ENCODE data around the gene CDK2.

The CDK2 gene

DNA sequence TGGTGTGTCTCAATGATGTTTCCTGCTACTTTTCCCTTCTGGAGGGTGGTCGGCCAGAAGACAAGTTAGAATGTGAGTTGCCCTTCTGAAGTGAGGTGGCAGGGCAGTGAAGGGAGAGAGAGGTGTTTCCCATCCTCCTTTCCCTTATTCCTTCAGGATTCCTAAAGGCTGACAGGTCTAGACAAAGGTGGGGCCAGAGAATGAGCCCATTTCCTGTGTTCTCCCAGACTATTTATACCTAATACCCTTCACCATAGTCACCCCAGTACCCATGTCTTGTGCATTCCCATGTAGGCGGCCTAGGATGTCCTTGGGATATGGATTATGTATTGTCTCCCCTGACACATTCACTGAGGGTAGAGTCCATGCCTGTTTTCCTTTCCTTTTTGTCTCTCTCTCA is 28.6 kb upstream of the CDK2 start:
- in situ Hi-C loops (cut with MboI; ENCODE audit: low sequenced_read_pairs): no loop called here

DNA sequence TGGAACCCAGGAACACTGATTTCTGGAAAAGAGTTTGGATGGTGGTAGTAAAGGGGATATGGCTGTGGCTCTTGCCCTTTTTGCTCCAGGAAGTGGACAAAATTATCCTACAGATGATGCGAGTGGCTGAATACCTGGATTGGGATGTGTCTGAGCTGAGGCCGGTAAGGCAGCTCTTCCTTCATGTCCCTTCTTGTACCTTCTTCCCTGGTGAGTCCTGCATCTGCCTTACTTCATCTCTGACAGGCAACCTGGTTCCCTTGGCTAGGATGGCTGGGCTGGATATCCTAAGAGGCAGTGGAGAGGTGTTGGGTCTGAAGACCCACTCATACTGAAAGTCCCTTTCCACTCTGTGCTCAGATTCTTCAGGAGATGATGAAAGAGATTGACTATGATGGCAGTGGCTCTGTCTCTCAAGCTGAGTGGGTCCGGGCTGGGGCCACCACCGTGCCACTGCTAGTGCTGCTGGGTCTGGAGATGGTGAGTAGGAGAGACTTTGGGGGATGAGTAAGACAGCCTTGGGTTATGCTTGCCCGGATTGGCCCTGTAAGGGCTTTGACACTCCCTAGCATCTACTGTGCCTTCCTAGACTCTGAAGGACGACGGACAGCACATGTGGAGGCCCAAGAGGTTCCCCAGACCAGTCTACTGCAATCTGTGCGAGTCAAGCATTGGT is 27.7 kb upstream of the CDK2 start:
- in situ Hi-C loops (cut with MboI; ENCODE audit: low sequenced_read_pairs): no loop called here

DNA sequence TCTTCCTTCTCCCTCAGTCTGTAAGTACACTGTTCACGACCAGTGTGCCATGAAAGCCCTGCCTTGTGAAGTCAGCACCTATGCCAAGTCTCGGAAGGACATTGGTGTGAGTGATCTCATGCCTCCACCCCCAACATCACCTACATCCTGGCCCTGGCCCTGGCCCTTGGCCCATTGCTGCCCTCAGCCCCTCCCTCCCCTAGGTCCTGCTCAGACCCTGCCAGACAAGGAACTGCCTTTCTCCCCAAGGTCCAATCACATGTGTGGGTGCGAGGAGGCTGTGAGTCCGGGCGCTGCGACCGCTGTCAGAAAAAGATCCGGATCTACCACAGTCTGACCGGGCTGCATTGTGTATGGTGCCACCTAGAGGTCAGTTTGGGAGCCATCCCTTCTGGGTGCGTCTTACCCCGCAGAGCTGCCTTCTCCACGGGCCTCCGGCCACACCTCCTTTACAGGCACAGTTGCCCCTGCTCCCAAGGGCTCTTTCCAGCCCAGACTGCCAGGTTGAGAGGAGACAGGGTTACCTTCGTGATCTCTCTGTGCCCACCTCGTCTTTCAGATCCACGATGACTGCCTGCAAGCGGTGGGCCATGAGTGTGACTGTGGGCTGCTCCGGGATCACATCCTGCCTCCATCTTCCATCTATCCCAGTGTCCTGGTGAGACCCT is 26.4 kb upstream of the CDK2 start:
- in situ Hi-C loops (cut with MboI; ENCODE audit: low sequenced_read_pairs): no loop called here

DNA sequence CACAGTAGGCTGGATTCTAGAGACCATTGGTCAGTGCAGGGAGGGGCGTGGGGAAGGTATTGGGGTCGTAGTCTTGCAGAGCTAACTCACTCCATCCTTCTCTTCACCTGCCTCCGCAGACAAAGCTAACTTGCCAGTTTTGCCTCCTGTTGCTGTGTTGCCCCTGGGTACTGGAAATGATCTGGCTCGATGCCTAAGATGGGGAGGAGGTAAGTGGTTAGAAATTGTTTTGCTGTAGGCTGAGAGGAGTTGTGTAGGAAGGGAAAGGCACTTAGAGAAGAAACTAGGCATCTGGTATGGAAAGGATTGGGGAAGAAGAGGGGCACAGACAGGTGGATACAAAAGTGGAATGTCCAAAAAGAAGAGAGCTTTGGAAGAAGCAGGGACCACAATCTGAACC is 24.6 kb upstream of the CDK2 start:
- in situ Hi-C loops (cut with MboI; ENCODE audit: low sequenced_read_pairs): no loop called here

DNA sequence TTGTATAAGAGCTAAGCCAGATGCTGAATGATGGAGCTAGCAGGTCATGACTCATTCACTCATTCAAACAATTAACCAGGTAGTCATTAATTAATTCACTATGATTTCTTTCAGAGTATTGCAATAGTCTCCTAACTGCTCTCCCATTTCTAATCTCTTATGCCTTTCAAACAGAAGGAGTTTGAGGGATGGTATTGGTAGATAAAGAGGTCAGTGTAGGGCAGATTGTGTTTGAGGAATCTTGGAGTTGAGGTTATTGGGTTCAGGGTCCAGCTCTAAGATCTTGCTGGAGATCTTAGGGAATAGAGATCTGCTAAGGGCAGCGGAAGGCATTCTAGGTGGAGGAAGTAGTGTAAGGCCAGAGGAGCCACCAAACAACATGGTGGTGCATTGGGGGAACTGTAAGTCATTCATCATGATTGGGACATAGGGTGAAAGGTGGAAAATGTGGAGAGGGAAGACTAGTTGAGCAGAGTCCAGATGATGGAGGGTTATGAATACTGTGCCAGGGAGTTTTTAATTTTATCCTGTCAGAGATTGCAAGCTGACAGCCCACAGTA is 24.0 kb upstream of the CDK2 start:
- in situ Hi-C loops (cut with MboI; ENCODE audit: low sequenced_read_pairs): no loop called here

DNA sequence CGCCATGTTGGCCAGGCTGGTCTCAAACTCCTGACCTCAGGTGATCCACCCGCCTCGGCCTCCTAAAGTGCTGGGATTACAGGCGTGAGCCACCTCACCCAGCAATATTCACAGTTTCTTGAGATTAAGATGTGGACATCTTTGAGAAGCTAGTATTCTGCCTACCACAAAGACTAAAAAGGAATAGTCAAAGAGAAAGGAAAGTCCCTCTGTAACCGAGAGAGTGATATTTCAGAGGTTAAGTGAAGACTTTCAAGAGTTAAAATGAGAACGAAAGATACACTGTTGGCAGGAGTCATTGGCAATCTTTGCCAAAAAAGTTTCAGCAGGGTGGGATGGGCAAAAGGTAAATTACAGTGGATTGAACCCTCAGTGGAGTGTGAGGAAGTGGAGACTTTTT is 20.1 kb upstream of the CDK2 start:
- in situ Hi-C loops (cut with MboI; ENCODE audit: low sequenced_read_pairs): no loop called here

DNA sequence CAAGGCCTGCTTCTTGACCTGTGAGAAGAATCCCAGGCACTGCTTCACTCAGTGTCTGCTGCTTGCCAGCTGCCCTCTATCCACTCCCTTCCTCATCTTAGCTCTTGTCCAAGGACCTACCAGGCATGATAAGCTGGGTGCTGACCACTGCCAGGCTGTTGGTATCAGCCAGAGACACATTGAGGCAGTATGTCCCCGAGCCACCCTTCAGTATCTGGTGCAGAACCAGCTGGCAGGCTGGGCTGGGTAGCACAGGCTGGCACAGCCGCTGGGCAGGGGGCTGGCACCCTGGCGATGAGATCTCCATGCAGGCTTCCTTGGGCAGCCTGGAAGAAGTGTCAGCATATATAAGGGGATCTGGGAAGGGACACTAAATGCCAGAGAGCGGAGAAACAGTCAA is 11.3 kb upstream of the CDK2 start:
- in situ Hi-C loops (cut with MboI; ENCODE audit: low sequenced_read_pairs): no loop called here

DNA sequence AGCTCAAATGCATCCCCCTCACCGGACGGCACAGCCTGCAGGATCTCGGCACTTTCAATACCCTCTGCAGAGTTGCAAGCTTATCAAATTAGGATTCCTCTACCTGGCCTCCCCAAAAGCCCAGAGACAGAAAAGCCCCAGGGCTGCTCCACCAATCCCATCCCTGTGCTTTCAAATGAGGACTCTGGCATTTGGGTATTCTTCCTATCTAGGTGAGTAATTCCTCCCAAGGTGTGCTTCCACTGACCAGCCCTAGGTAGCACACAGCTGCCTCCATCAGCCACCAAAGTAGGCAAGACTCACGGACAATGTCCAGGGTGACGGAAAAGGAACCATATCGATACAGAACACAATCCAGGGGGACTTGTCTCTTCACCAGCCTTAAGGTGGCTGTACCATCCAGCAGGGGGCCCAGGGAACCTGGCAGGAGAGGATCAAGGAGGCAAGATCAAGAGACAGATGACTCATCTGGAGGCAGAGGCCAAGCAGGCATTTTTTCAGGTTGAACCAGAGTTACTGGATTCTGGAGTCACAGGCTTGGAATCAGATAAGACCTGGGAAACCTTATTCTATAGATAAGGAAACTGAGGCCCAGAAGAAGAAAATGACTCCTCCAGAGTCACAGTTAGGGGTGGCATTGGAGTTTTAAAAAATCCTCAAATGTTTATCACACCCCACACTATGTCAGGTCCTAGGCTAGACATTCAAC is 10.7 kb upstream of the CDK2 start:
- in situ Hi-C loops (cut with MboI; ENCODE audit: low sequenced_read_pairs): no loop called here

DNA sequence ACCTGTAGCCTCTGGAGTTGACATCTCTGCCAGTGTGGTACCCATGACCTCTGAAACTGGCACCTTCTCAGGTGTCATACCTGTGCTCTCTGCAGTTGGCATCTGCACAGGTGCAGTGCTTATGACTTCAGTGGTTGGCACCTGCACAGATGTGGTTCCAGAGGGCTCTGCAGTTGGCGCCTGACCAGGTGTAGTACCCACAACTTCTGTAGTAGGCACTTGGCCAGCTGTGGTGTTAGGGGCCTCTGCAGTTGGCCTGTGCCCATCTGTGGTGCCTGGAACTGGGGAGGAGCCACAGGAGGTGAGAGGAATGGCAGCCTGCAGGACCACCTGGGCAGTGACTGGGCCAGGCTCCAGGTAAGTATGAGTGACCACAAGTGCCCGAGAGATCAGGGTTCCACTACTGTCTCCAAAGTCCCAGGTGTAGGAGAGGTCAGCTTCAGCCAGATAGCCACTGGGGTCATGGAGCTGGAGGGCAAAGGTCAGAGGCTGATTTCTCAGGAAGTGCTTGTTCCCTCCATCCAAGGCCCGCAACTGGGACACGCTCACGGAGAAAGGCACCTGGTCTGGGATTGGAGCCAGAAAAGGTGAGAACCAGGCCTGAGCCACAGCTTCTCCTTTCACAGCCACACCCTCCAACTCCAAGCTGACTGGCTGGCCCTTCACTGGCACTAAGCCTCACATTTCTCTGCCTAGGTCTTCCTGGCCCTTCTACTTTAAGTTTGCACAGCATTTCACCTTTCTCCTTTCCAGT is 9.3 kb upstream of the CDK2 start:
- in situ Hi-C loops (cut with MboI; ENCODE audit: low sequenced_read_pairs): no loop called here

DNA sequence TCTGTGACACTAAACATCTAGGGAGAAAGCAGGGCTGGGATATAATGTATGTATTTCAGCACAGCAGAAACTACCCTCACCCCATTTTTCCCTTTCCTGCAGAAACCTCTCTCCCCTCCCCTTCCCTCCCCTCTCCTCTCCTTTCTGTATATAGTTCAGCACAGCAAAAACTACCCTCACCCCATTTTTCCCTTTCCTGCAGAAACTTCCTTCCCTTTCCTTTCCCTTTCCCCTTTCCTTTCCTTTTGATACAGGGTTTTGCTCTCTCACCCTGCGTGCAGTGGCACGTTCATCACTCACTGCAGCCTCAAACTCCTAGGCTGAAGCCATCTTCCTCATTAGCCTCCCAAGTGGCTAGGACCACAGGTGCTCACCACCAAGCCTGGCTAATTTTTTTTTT is 2.9 kb upstream of the CDK2 start:
- in situ Hi-C loops (cut with MboI; ENCODE audit: low sequenced_read_pairs): no loop called here

DNA sequence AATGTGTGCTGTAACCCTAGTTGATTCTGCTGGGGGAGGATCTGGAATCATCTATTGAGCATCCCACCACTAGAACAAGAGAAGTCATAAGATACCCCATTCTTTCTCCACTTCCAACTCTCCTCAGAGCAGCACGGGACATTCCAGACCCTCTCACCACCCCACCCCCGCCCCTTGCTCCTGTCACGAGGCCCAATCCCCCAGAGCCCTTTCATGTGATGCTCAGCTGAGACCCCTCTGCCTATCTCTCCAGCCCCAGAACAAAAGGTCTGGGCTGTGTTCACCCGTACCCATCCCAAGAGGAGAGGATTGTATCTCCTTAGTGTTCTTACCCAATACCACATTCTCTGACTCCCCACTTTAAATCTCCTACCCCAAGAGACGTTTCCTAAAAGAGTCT is 1.4 kb upstream of the CDK2 start:
- in situ Hi-C loops (cut with MboI; ENCODE audit: low sequenced_read_pairs): no loop called here

DNA sequence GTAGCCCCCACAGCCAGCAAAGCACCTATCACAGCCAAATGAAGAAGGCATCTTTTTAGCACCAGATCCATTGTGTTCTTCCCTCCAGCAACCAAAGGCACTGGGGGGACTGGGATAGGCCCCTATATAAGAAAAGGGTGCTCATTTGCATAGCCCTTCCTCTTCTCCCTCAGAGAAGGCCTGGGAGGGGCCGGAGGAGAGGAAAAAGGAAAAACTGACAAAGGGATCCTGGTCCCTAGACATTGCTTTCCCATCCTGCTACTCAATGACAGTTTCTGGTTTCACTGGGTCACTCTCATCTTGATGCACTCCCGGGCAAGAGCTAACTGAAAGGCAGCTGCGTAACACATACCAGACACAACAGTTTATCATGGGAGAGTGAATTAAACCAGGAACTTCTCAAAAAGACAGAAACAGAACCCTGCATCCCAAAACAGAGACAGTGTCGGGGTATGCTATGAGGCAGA is 656 bp upstream of the CDK2 start, which contains the start of gene PMEL:
PMEL (minus strand) TSS at position 102 of the 467 bp plus-strand sequence; CDS start at position 71, 31 bp downstream.
- in situ Hi-C loops (cut with MboI; ENCODE audit: low sequenced_read_pairs): no loop called here

DNA sequence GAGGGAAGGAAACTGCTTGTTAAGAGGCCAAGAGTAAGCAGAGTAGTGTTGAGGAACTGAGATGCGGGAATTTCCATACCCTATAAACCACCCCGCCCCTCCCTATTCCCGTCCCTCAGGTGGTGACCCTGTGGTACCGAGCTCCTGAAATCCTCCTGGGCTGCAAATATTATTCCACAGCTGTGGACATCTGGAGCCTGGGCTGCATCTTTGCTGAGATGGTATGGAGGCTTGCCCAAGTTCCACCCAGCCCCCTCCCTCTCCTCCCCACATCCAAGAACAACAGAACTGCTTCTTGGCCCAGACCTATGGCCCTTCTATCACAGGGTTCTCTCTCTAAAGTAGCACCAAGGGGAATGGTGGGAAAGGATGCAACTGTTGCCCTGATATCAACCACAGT is 2.7 kb downstream of the CDK2 start:
- in situ Hi-C loops (cut with MboI; ENCODE audit: low sequenced_read_pairs): no loop called here

DNA sequence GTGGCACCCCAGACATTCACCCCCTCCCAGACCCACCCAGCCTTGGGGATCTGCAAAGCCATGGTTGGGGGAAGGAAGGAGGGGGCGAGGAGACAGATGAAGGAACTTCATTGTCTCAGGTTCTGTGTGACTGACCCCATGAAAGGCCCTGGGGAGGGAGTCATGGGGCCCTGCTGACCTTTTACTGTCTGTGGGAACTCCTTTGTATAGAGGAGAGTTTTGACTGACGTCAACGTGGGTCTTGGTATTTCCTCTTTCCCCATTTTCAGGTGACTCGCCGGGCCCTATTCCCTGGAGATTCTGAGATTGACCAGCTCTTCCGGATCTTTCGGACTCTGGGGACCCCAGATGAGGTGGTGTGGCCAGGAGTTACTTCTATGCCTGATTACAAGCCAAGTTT is 4.1 kb downstream of the CDK2 start:
- in situ Hi-C loops (cut with MboI; ENCODE audit: low sequenced_read_pairs): no loop called here

DNA sequence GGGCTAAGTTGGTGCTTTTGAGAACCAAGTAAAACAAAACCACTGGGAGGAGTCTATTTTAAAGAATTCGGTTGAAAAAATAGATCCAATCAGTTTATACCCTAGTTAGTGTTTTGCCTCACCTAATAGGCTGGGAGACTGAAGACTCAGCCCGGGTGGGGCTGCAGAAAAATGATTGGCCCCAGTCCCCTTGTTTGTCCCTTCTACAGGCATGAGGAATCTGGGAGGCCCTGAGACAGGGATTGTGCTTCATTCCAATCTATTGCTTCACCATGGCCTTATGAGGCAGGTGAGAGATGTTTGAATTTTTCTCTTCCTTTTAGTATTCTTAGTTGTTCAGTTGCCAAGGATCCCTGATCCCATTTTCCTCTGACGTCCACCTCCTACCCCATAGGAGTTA is 5.4 kb downstream of the CDK2 start:
- in situ Hi-C loops (cut with MboI; ENCODE audit: low sequenced_read_pairs): no loop called here

DNA sequence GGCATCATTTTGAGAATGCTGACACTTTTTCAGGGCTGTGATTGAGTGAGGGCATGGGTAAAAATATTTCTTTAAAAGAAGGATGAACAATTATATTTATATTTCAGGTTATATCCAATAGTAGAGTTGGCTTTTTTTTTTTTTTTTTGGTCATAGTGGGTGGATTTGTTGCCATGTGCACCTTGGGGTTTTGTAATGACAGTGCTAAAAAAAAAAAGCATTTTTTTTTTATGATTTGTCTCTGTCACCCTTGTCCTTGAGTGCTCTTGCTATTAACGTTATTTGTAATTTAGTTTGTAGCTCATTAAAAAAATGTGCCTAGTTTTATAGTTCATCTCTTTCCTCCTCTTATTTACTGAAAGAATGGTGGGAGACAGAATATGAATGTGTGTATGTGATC is 5.8 kb downstream of the CDK2 start:
- in situ Hi-C loops (cut with MboI; ENCODE audit: low sequenced_read_pairs): no loop called here

DNA sequence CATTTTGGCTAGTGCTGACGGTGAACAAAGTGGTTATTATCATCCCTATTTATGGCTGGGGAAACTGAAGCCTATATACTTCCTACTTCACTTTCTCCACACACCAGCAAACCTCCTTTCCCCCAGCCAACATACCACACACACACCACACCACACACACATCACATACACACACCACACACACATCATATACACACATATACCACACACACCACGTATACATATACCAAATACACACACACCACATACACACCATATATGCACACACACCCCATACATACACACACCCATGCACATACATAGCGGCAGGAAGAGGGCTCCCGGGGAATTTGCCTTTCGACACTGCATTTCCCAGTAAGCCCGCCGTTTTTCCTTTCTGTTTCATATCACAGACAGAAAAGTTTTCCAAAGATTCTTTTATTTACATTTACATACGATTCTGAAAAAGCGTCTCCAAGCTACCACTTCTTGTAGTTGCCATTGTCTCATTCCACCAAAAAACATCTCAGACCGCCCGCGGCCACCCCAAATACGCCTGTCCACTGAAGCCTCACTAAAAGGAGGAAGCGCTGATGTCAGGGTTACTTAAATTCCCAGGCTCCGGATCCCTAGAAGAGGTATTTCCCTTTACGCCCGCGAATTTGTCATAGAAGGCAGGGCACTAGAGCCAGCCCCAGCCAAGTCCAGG is 6.4 kb downstream of the CDK2 start:
- in situ Hi-C loops (cut with MboI; ENCODE audit: low sequenced_read_pairs): no loop called here

DNA sequence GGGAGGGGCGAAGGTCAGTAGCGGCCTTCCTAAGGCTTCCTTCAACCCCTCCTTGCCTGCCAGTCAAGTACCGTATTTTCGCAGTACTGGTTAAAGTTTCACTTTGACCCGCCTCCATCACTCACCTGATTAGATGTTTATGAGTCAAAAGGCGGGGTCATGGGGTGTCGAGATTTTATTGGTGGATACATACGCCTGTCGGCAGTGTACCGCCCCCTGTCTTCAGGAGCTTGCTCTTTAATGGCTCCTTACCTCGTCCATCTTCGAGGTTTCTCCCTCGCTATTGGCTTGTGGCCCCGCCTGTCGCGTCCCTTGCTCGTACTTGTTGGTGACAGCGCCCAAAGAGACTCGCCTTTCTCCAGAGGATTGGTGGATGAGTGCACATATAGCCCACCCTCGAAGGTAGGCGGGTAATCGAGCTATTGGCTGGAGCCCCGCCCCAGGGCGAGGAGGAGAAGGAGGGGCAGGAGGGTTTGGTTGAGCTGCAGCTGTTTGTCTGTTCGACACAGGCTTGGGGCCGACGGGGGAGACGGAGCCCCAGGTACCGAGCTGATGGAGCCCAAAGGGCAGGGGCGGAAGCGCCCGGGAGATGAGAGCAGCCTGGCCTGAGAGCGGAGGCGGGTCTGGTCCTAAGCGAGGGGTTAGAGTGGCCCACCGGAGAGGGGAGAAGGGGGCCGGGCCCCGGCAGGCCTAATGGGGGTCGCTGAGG is 7.1 kb downstream of the CDK2 start, which contains the start of gene RAB5B:
RAB5B (plus strand) TSS at position 480 of the 709 bp plus-strand sequence. CDS start 12,883 bp downstream, outside the sequence.
- in situ Hi-C loops (cut with MboI; ENCODE audit: low sequenced_read_pairs): no loop called here

DNA sequence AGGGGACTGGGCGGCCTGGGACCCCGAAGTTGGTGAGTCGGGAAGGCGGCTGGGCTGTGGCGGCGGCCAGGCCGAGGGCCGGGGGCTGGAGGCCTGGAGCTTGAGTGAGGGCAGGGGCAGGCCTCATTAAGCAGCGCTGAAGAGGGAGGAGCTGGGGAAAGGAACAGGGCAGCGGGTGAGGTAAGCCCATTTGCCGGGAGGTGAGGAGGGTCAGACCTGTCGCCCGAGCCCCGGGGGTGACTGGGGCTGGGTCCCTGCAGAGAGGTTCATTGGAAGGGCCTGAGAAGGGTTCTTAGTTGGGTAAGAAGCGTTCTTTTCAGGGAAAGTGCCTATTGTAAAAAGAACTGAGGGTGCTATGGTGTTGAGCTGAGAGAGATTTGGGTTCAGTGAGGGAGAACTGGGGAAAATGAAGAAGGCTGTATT is 7.7 kb downstream of the CDK2 start:
- in situ Hi-C loops (cut with MboI; ENCODE audit: low sequenced_read_pairs): no loop called here

DNA sequence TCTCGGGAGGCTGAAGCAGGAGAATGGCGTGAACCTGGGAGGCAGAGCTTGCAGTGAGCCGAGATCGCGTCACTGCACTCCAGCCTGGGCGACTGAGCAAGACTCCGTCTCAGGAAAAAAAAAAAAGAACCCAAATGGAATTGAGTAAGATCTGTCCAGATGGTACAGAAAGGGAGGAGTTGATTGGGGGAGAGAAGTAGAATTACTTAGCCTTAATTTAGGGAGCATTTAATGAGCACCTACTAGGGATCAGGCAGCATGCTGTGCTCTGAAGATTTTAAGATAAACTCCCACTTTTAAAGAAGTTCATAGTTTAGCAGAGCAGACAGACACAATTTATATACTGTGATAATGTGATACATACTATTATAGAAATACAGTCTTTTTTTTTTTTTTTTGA is 11.8 kb downstream of the CDK2 start:
- in situ Hi-C loops (cut with MboI; ENCODE audit: low sequenced_read_pairs): no loop called here

Data from hTERT RPE-1 (cell line).